Thyroid gland (tissue), 4 donors: ENCODE results near the gene GPRIN3.

Experiments used
- POLR2A ChIP-seq, 2 donors: fragments of 450-650 bp; IDR thresholded peaks; one replicate each; pipeline ENCODE4 v1.6.1; 2017; ENCODE audit warnings: antibody characterized with exemption in 2 of 2, mild to moderate bottlenecking in 2 of 2, moderate library complexity in 1 of 2
- TF ChIP-seq, protein P1 (sequence below), 6 experiments: fragments of 200-600 bp in 3 of 6; fragments of 450-650 bp in 3 of 6; sonication (generic) in 3 of 6; IDR thresholded peaks; one replicate each; pipeline ENCODE4 v1.5.1; 2016 to 2019; ENCODE audit warnings: antibody characterized with exemption in 6 of 6, mild to moderate bottlenecking in 2 of 6, inconsistent platforms in 1 of 6, moderate library complexity in 1 of 6

DNA sequence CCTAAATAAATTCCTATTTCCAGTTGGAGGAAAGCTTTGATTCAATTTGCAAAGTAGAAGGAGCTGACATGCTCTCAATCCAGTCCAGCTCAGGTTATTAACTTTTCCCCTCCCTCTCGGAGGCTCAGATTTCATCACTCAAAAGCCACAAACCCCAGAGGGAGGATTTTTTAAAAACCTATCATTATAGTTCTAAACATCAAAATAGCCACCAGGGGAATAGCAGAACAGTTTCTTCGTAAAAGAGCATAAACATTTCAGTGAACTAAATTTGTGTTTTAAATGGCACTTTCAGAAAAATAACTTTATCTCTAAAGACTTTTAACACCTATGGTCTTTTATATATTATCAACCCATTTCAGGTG lies 8.8 kb downstream of the GPRIN3 start:
- TF ChIP-seq, protein P1, sequence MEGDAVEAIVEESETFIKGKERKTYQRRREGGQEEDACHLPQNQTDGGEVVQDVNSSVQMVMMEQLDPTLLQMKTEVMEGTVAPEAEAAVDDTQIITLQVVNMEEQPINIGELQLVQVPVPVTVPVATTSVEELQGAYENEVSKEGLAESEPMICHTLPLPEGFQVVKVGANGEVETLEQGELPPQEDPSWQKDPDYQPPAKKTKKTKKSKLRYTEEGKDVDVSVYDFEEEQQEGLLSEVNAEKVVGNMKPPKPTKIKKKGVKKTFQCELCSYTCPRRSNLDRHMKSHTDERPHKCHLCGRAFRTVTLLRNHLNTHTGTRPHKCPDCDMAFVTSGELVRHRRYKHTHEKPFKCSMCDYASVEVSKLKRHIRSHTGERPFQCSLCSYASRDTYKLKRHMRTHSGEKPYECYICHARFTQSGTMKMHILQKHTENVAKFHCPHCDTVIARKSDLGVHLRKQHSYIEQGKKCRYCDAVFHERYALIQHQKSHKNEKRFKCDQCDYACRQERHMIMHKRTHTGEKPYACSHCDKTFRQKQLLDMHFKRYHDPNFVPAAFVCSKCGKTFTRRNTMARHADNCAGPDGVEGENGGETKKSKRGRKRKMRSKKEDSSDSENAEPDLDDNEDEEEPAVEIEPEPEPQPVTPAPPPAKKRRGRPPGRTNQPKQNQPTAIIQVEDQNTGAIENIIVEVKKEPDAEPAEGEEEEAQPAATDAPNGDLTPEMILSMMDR (IDR thresholded peaks at IDR 0.05): no peak
- no peak for TF ChIP-seq POLR2A (IDR thresholded peaks at IDR 0.05)
